Activated CD8-positive, alpha-beta T cell treated with anti-CD3 and anti-CD28 coated beads for 36 hours (primary cell): Measurements from ENCODE around the gene ZNF575. TPM values are rescaled to one million over a fixed set of nuclear protein-coding genes. Genes with fewer than 3 reads are reported as not detected.

Experiments used
- ATAC-seq: fragments of 200-7000 bp; cut with Tn5 transposase; one replicate; pipeline ENCODE4 v1.10.0; 2021; ENCODE audit warnings: mild to moderate bottlenecking, moderate library complexity
- CTCF ChIA-PET: fragments of 350-600 bp; sonication (Branson Sonifier 250); formaldehyde crosslinking; loops from one replicate; lab custom pipeline; 2021; ENCODE audit warnings: antibody characterized with exemption; lab: Charles Lee
- POLR2A ChIA-PET: fragments of 350-600 bp; sonication (Branson Sonifier 250); formaldehyde crosslinking; loops from one replicate; lab custom pipeline; 2021; ENCODE audit warnings: antibody characterized with exemption; lab: Charles Lee
- DNase-seq: peaks from one replicate; pipeline ENCODE4 v3.0.0-alpha.2; 2020
- H3K27ac Mint-ChIP-seq: one replicate; pipeline ENCODE4 v1.8.0; 2021; ENCODE audit warnings: mild to moderate bottlenecking, mixed read lengths
- H3K27me3 Mint-ChIP-seq: one replicate; pipeline ENCODE4 v1.8.0; 2021; ENCODE audit warnings: mixed read lengths
- H3K36me3 Mint-ChIP-seq: one replicate; pipeline ENCODE4 v1.8.0; 2021; ENCODE audit warnings: low read depth, mixed read lengths
- H3K4me1 Mint-ChIP-seq: one replicate; pipeline ENCODE4 v1.8.0; 2021; ENCODE audit warnings: low read depth, mixed read lengths
- H3K4me3 Mint-ChIP-seq: one replicate; pipeline ENCODE4 v1.8.0; 2021; ENCODE audit warnings: mild to moderate bottlenecking, moderate library complexity, mixed read lengths
- H3K9me3 Mint-ChIP-seq: one replicate; pipeline ENCODE4 v1.8.0; 2021; ENCODE audit warnings: mixed read lengths
- CTCF ChIP-seq: fragments of 200-600 bp; IDR thresholded peaks from one replicate; pipeline ENCODE4 v1.8.0; 2022; ENCODE audit warnings: antibody characterized with exemption, mild to moderate bottlenecking
- intact Hi-C: fragments of 100-400 bp; cut with micrococcal nuclease; formaldehyde crosslinking; loops from one replicate; pipeline ENCODE4 v1.10.0; 2022
- total RNA-seq, 2 experiments: library from RNA; stranded (reverse); gene quantifications; one replicate each; pipeline ENCODE4 v1.2.3, GENCODE V29; 2021

ZNF575 gene
- total RNA-seq, 2 experiments from 2014 or later: 1.2 to 2.0 TPM

DNA sequence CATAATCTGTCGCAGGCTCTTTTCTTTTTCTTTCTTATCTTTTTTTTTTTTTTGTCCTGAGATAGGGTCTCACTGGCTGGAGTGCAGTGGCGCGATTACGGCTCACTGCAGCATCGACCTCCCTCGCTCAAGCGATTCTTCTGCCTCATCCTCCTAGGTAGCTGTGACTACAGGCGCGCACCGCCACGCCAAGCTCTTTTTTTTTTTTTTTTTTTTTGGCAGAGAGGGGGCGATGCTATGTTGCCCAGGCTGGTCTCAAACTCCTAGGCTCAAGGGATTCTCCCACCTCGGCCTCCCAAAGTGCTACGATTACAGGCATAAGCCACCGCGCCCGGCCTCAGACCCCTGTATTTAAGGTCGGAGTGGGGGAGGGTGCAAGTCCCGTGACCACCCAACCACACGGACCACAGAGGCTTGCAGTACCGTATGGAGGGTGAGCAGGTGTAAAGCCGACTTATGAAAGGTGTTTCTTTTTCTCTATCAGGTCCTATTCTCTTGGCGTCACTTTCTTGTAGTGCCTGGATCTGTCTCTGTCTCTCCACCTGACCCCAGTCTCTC is 30.5 kb upstream of the ZNF575 start:
- Mint-ChIP-seq H3K4me3 (peak overlapping the region; percentile 96), H3K27ac (no peak overlapping the region), H3K9me3 (no peaks in the 10 kb centered on the region), H3K27me3 (no peaks in the 10 kb centered on the region), H3K36me3 (peaks cover 15% of the 10 kb centered on the region), H3K4me1 (peaks cover 18% of the 10 kb centered on the region)
- no peak for TF ChIP-seq CTCF
- no peak for ATAC-seq
- POLR2A ChIA-PET: no interaction called here
- no peak for DNase-seq
- CTCF ChIA-PET: interaction anchor here (0.9 to 5.1 kb wide), 2 partner anchors 17 to 55 kb away, joined by 3 to 39 read pairs; no protein-coding TSS in a partner anchor
- intact Hi-C loops: loop anchor here (5.0 kb wide), 1 partner anchor 40 kb away; no protein-coding TSS in a partner anchor

- peak overlapping the region; percentile 97 for H3K27ac Mint-ChIP-seq
- H3K36me3 Mint-ChIP-seq: peaks cover 16% of the 10 kb centered on the region
- ChIA-PET CTCF (interaction anchor here (1.0 to 5.1 kb wide), 8 partner anchors 10 to 71 kb away, joined by 3 to 39 read pairs (median 6); partner anchors contain the start of gene ETHE1), POLR2A (interaction anchor here (0.8 to 1.7 kb wide), 7 partner anchors 16 to 93 kb away, joined by 3 to 6 read pairs (median 4); partner anchors contain the start of gene ZNF576)
- DNase-seq: peak; percentile 100
- H3K4me3 Mint-ChIP-seq: peak overlapping the region; percentile 96
- peaks cover 18% of the 10 kb centered on the region for H3K4me1 Mint-ChIP-seq
- intact Hi-C loops: loop anchor here (5.0 kb wide), 1 partner anchor 41 kb away; no protein-coding TSS in a partner anchor
- peak; percentile 97 for ATAC-seq
- H3K9me3 Mint-ChIP-seq: no peaks in the 10 kb centered on the region
- TF ChIP-seq CTCF: no peak
- H3K27me3 Mint-ChIP-seq: no peaks in the 10 kb centered on the region
Measured at GRCh38 chr19:43503501-43504425, 29.2 kb upstream of the ZNF575 start.

GRCh38 chr19:43504426-43505185 is 28.4 kb upstream of the ZNF575 start, which contains the start of gene PHLDB3:
Gene PHLDB3, minus strand, starts transcription at chr19:43504746. Its CDS starts 628 bp downstream, at chr19:43504118.
- H3K27ac Mint-ChIP-seq: peak within 1 kb of the TSS; percentile 97
- ChIA-PET CTCF (interaction anchor here (1.0 to 5.1 kb wide), 9 partner anchors 11 to 72 kb away, joined by 3 to 39 read pairs (median 5); partner anchors contain the start of gene ETHE1), POLR2A (interaction anchor here (0.8 to 1.7 kb wide), 10 partner anchors 14 to 92 kb away, joined by 3 to 6 read pairs (median 4); partner anchors contain the start of gene ZNF576)
- intact Hi-C loops: loop anchor here (5.0 kb wide), 1 partner anchor 42 kb away; no protein-coding TSS in a partner anchor
- H3K4me3 Mint-ChIP-seq: peak within 1 kb of the TSS; percentile 96
- H3K9me3 Mint-ChIP-seq: no peaks in the 10 kb centered on the region
- peaks cover 18% of the 10 kb centered on the region for H3K36me3 Mint-ChIP-seq
- TF ChIP-seq CTCF: no peak
- ATAC-seq (peak; percentile 38), DNase-seq (peak; percentile 62)
- H3K4me1 Mint-ChIP-seq: peaks cover 18% of the 10 kb centered on the region
- H3K27me3 Mint-ChIP-seq: no peaks in the 10 kb centered on the region

DNA sequence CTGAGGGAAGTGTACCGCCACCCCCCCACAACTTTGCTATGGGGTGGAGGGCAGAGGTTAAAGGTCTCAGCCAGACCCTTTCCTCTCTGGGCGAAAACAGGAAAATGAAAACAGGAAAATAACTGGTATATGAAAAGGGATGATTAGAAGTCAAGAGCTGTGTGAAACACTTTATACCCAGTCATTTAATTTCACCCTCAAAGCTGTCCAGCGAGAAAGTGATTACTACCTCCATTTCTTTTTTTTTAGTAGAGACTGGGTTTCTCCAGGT is 27.9 kb upstream of the ZNF575 start:
- Mint-ChIP-seq H3K27me3 (no peaks in the 10 kb centered on the region), H3K4me1 (peaks cover 18% of the 10 kb centered on the region), H3K27ac (peak overlapping the region; percentile 77), H3K4me3 (peak overlapping the region; percentile 96), H3K36me3 (peaks cover 18% of the 10 kb centered on the region), H3K9me3 (no peaks in the 10 kb centered on the region)
- TF ChIP-seq CTCF: no peak
- POLR2A ChIA-PET: interaction anchor here (0.9 to 1.7 kb wide), 6 partner anchors 13 to 45 kb away, joined by 3 to 4 read pairs (median 4); no protein-coding TSS in a partner anchor
- ATAC-seq (no peak), DNase-seq (no peak)
- CTCF ChIA-PET: interaction anchor here (1.4 to 5.1 kb wide), 5 partner anchors 15 to 72 kb away, joined by 3 to 39 read pairs (median 7); no protein-coding TSS in a partner anchor
- intact Hi-C loops: no loop called here
